Activated naive CD8-positive, alpha-beta T cell treated with anti-CD3 and anti-CD28 coated beads, Interleukin-2, amount 50 U/mL, for 16 hours (primary cell): Measurements from ENCODE around the gene DNMT3A.

Experiments
- DNase-seq: peaks from one replicate; pipeline ENCODE4 v3.0.0-alpha.2; 2020; ENCODE audit warnings: low read depth, low spot score

DNMT3A gene

DNA sequence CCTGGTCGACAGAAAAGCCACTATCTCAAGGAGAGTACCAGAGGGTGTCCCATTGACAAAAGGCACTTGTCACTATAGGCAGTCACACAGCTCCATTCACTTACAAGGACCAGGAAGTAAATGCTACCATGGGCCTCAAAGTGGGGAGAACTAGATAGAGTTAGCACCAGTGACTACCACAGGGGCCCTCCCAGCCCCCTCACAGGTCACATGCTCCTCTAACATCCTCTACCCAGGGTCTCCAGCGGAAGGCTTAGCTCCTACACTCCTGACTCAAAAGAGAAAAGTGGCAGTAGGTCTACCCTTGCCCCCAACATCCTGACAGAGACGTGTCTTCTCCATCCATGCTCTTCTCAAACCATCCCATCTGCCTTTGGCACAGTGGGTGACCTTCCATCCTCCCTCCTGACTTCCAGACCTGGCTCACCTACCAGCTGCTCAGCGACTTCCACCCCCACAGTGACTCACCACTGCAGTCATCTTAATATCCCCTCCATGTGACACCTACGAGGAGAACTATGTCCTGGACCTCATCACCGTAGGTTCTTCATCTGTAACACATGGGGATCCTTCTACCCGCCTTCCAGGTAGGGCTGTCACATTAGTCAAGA lies 5.6 kb upstream of the DNMT3A start:
- no peak for DNase-seq

DNA sequence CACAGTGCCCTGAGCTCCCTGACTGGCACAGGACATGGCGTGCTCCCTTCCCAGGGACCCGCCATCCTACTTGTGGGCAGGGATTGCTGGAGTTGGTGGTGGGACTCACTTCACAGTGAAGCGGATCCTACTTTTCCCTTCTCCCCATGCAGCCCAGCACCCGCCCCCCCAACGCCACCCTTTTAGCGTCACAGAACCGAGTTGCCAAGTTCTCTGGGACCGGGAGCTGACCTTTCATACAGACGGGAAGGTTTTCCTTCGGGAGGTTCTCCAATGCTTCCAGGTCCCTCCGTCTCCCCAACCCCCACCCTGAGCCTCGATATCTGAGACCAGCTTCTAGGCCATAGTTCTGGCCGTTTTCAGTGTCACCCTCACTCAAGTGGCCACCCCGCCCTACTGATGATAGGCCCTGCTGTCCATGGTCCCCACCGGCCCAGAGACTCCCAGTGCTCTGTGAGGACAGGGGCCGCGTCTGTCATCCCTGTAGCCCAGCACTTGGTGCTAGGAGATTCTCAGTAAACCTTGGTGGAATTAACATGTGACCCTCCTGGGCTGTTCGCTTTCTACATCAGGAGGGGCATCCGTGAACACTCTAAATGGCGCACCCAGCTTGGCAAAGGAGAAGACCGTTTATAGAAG lies 1.6 kb upstream of the DNMT3A start:
- no peak for DNase-seq

DNA sequence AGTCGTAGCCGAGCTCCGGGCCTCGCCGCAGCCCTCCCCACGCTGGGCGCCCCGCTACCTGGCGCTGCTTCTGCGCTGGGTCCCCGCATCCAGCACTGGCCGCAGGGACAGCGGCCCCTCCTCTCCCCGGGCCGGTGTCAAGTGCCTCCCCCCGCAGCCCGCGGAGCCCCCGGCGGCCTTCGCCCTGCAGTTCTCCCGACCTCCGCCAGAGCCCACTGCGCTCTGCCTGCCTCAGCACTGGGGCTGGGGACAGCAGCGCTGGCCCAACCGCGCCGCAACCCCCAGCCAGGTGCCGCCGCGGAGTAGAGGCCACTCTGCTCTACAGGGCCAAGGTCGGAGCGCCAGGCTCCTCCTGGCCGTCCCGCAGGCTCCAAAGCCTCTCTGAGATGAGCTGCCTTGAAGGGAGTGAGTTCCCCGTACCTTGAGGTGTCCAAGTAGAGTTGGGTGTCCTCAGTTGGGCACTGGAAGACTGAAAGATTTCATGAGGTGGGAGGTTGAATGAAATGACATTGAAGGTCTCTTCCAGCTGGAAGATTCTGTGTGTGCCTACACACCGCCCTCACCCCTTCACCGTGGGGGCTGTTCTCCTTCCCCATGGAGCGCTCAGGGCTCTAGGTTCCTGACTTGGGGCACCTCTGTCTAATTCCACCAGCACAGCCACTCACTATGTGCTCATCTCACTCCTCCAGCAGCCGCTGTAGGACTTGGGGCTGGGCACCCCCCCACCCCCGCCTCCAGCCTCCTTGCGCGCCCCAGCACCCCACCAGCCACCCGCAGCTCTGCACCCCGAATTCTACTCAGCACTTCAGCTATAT lies 854 bp upstream of the DNMT3A start:
- peak; percentile 67 for DNase-seq

DNA sequence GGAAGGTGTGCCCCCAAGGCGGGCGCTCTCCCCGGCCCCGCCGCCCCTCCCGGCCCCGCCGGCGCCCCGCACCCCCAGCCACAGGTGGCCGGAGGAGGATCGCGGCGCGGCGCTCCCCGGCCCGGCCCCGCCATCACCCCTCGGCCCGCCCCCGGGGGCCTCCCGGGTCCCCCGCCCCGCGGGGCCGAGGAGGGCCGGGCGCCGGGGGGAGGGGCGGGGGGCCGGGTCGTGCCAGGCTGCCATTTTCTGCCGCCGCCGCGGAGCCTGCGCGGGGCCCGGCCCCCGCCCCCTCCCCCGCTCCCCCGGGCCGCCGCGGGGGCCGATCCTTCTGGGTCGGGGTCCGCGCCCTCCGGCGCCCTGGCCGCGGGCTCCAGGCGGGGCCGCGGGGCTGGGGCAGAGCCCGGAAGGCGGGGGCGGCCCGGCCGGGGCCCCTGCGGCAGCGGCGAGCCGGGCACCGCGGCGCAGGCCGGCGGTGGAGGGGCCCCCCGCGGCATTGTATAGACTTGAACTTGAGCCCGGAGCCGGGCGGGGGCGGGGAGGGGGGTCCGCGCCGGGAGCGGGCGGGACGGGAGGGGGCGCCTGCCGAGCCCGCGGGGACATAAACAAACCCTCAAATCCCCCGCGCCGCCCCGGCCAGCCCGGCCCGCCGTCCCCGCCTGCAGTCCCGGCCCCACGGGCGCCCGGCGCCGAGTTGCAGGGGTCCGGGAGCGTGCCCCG lies 556 bp downstream of the DNMT3A start:
- DNase-seq, result no peak

DNA sequence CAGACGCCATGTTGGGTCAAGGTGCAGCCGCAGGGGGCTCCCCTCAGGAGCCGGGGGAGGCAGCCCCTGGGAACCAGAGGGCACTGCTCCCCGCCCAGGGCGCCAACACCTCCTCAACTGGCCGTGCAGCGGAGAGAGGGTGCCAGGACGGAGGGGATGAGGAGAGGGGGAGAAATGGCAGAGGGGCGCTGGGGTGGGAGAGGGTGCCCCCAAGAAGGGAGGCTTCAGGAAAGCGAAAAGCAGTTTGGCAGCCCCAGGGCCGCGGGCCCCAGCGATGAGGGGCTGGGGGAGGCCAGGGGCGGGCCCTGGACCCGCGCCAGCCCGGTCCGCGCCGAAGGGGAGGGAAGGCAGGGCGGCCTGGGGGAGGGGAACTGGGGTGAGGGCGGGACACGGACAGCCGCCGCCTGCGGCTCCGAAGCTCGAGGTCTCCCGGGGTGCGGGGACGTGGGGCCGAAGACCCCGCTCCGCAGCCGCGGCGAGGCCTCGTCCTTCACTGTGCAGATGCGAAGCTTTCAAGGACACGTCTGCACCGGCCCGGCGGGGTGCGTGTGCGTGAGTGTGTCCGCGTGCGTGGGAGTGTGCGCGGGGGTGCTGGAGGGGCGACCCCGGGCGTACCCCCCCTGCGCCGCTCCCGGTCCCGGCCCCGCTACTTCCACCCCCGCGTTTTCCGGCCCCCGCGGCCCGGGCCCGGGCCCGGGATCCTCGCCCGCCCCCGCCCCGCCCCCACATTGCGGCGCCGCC lies 1.4 kb downstream of the DNMT3A start:
- DNase-seq, result no peak

DNA sequence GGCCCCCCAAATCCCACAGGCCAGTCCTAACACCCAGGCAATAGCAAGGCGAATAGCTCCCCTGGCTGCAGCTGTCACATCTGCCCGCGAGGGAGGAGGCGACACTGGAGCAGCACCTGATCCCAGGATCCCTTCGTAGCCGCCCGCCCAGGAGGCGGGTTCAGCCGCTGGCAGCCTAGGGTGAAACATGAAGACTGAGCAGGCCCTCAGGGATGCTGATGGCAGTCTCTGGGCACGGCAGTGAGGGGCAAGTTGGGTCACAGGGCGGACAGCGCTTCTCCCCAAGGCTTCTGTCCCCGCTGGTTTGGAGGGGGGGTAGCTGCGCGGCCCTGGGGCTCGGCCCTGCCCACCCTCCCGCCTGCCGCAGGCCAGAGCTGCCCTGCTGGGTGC lies 1.9 kb downstream of the DNMT3A start:
- no peak for DNase-seq

DNA sequence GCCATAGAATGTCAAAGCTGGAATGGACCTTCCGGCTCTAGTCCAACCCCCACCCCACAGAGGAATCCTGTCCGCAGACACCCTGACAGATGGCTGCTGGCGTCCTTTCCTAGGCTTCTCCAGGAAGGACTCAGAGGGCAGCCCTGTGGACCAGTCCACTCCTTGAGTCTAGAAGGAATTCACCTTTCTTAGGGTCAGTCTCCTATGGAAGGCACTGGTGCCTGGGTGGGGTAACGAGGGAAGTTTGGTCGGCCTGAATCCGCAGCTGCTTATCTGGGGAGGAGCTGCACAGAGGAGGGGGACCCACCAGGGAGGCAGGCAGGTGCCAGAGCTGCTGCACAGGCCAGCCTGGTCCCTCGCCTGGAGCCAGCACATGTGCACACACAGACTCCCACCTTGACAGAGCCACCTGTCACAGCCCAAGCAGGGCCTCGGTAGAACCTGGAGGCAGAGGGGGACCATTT lies 2.5 kb downstream of the DNMT3A start:
- no peak for DNase-seq

DNA sequence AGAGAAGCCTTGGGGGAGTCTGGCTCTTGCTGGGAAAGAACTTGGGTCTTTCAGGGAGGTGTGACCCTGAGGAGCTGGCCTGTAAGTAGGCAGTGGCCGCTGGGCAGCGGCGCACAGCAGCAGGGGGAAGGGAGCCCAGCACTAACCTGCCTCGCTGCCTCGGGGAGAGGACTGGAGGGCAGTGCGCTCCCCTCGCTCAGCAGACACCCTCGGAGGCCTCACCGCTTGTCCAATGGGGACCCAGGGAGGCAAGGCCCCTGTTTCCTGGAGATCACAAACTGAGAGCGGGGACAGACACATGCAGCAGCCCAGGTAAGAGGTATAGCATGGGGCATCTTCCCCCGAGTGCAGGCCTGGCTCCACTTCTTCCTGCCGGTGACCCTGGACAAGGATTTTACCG lies 3.3 kb downstream of the DNMT3A start:
- DNase-seq, result no peak

DNA sequence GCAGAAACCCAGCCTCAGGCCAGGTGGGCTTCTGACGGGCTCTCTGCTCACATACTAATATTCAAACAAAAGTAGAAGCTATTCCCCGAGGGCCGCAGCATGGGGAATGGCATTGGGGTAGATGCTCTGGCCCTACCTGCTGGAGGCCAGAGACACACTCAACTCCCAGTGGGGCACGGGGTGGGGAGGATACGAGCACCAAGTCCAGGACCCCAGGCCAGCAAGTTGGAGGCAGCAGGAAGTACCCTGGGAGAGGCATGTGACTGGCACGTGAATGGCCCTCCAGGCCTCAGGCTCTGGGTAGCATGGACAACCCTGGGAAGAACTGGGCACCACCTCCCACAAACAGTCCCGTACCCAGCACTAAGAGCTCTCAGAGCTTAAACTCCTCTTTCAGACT lies 3.8 kb downstream of the DNMT3A start:
- DNase-seq, result no peak

DNA sequence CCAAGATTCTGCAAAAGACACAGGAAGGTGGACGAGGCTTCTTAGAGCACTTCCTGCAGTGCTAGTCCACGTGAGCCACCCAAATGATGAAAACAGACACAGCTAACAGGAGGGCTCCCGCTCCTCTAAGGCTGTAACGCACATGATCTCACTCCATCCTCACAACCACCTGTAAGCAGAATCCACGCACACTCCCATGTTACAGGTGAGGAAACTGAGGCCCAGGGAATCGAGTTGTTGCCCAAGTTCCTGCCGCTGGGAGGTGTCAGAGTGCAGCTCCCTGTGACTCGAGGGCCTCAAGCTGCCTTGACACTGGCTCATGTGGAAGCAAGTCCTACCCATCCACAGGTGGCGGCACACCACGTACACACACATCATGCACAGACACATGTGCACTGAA lies 4.4 kb downstream of the DNMT3A start:
- DNase-seq, result no peak

DNA sequence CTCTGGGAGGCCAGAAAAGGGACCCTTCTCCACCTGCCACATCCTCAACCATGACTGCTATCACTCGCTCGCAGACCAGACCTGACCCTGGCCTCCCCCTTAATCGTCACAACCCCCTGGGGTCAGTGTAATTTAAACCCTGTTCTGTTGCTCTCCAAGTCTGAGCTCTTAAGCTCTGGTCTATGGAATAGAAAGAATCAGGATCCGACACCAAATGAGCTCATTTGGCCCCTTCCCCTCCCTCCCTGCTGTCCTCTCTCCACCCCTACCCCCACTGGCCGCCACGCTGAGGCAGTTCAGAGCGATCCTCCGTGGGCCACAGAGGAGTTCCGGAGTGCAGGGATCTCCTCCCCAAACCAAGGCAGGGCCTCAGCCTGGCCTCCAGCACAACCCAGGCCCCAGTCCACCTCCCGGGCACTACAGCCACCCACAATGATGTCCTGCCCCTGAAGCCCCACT lies 5.3 kb downstream of the DNMT3A start:
- no peak for DNase-seq

DNA sequence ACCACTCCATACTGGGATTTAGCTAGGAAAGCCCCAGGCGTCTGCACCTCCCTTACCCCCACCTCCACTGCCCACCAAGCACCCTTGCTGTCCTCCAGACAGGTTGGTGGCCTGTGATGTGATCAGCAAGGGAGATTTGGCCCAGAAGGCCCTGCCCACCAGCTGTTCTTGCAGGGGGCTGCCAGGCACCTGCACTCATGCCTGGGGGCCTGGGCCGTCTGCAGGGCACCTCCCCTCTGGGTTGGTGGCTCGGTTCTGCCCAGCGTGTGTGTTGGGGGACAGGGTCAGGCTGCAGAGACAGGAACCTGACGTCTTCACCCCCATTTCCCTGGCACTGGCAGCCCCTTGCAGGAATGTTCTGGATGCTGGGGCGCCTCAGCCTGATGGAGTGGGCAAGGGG lies 5.8 kb downstream of the DNMT3A start:
- DNase-seq, result no peak

DNA sequence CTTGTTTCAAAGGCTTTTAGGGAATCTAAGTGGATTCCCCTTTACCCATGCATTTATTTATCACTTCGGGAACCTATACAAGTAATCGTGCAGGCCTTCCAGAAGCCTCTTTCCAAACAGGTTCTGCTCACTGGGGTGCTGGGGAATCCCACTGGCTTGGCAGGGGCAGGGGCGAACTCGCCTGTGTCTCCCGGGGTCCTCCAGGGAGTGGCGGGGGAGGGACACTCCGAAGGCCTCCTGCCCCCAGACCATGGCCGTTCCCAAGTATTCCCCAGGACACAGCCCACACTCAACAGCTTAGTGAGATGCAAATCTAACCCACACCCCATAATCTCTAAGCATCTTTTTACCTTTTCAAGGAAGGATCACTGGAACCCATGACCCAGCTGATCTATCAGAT lies 6.5 kb downstream of the DNMT3A start:
- no peak for DNase-seq

DNA sequence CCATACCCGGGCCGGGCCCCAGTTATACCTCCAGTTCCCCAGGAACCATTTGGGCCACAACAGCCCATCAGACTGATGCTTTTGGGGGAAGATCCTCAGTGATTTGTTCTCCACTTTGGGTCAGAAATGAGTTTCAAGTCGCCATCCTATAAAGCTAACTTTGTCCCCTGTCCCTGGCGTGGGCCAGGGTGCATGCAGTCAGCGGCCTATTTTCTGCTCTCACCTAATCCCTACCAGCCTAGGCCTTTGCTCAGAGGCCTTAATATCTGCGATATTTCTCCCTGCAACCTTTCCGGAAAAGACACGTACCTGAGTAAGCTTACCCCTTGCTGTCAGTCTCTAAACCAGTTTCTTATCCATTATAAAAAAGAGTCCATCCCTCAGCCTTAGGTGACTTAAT lies 7.2 kb downstream of the DNMT3A start:
- no peak for DNase-seq

DNA sequence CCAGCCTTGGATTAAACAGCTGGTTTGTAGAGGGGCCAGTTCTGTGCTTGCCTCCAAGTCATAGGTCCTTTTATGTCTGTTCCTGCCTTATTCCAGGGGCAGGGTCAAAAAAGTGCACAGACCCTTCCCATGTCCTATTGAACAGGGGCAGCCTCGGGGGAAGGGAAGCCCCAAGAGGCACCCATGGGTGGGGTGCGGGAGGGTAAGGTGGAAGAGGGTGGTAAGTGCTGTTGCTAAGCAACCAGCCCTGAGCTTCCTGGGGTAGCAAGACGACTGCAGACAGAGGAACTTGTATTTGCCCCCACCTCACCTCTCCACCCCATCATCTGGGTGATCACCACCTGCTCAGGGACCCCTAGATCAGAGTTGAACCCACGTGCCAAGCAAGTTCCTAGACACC lies 7.7 kb downstream of the DNMT3A start:
- no peak for DNase-seq

DNA sequence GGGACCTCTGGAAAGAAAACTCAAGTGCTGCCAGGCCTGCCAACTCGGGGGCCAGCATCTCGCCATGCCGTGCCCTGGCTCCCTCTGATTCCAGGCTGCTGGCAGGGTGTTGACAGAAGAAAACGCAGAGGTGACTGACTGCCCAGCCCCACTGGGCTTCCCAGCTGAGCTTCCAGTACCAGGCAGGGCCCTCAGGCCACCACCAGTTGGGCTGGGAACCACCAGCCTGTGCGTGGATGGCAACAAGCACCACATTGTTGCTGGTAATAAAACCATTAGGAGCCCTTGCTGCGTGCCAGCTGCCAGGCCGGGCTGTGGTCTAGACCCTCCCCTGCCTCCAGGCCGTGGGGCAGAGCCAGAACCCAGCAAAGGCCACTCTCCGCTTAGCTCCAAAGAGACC lies 9.2 kb downstream of the DNMT3A start:
- DNase-seq, result no peak

DNA sequence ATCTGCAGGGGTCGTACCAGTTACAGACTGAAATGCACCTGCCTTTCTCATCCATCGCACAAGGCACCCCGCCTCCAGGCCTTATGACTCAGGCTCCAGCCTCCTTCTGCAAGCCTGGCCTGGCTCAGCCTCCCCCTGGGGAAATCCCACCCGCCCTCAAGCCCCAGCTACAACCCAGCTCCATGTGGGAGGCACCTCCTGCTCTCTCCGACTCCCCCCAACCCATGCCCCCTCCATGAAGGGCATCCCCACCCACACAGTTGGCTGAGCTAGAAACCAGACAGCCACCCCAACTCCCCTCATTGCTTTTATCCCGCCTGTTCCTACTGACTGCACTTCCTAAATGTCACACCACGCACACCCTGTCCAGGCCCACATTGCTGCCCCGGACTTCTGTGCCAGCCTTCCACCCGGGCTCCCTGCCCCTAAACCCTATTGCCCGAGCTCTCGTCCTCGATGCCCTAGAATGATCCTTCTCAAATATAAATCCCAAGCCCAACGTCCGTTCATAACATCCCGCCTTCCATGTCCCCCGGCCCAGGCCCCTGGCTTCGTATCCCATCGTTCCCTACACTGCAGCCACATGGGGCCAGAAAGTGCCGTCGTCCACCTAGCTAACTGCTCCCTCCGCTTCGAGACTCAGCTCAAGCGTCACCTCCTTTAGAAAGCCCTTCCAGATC lies 9.9 kb downstream of the DNMT3A start:
- peak; percentile 50 for DNase-seq

DNA sequence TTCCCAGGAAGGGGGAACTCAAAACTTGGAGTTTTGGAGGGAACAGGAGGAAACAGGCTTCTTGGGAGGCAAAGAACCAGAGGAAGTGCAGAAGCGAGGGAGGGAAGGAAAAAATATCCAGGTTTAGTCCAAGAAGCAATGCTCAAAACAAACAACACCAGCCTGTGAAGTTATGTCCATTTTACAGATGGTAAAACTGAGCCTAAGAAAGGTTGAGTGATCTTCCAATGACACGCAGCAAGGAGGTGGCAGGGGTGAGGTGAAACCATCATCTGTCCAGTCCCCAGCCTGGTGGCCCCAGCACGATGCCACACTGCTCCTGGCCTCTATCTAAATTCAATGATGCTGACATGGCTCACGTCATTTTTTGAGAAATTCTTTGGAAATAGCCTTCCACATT lies 10.8 kb downstream of the DNMT3A start:
- no peak for DNase-seq

DNA sequence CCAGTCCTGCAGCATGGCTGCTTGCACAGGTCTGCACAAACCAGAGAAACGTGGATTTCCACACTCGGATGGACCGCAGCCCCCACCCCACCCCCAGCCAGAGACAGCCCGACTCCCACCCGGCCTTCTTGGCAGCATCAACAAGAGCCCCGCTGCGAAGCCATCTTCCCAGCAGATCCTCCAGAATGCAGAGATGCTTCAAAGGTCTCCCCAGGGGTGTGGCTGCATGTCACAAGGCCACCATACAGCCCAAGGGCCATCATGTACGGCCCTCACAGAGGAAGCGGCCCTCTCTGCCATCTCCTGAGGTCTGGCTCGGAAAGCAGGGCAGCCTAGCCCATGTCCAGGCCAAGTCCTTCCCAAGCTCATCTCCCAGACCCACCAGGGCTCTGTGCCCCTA lies 11.5 kb downstream of the DNMT3A start:
- DNase-seq, result no peak

DNA sequence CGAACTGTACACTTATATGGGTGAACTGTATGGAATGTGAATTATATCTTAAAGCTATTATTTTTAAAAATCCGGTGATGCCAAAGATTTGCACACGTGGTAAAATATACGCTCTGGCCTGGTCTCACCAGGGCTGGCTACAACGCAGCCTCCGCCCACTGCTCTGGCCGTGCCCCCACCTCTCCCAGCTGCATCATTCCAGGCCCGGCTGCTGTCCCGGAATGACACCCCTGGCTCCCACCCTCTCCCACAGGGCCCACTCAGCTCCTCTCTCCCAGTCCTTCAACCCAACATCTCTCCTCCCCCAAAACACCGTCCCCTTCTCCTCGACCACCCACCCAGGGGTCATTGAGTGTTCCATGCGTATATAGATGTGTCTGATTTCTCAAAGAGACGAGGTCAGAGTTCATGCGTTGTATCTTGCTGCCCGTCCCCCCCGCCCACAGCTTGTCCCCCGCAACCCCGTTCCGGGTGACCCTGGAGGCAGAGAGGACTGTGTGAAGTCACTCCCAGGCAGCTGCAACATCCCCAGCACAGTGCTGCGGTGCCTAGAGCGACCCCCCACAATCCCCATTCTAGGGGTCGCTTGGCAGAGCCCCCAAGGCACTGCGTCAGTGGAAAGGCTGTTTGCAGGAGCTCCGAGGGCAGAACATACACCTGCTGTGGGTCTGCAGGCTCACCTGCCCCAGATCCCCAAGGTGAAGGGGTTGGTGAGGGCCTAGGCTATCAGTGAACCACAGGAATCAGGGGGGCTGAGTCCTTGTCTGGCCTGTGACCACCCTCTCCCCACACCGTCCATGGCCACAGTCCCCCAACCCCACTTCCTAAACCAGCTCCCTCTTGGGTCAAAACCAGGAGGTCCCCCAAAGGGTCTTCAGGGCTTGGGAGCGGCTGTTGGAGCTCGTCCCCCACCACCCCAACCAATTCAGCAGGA lies 13.3 kb downstream of the DNMT3A start:
- no peak for DNase-seq
